ENCODE results near the gene LCN15. TPM values are rescaled to one million over a fixed set of nuclear protein-coding genes. Genes with fewer than 3 reads are reported as not detected.

Gene LCN15
- total RNA-seq, 1 experiment from 2014 or later: not detected

DNA sequence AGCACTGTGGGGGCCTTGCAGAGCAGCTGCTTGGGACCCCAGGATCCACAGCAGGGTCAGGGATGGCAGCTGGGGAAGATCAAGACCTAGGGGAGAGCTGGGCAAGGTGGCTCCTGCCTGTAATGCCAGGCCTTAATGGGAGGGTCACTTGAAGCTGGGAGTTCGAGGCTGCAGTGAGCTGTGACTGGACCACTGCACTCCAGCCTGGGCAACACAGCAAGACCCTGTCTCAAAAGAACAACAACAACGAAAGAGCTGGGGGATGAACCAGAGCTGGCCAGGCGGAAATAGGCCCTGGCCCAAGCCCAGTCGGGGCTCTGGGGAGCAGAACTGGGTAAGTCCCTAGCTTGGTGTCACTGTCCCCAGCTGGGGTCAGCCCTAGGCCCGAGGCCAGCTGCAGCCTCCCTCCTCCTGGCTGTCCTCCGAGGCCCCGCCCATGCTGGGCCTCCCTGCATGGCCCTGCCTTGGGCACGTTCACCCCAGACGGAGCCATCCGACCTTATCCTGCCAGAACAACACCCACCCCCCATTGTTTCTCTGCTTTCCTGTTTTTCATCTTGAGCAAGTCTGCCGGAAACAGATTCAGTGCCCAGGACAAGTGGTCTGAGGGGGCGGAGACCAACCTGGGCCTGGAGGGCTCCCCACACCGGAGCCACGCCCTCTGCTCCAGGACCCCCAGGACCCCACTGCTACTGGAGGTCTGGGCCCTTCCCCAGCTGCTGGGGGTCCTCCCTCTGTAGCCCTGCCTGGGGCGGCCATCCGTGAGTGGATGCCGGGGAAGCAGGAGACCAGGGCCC lies 50.0 kb downstream of the LCN15 start:
- BruUV-seq (replicated peaks): TSS peak; percentile 28
- H3K4me2 ChIP-seq (ENCODE audit: low read length): no peak overlapping the region
- ChIA-PET CTCF (no interaction called here), POLR2A (ENCODE audit: unreplicated experiment) (no interaction called here)
- H3K9ac ChIP-seq (ENCODE audit: low read length): no peak overlapping the region
- H3K36me3 ChIP-seq (ENCODE audit: low read depth, low read length): no peaks in the 10 kb centered on the region
- no peak overlapping the region for H3K27ac ChIP-seq (ENCODE audit: low read length)
- no peak for DNase-seq
- H3K9me3 ChIP-seq (ENCODE audit: low read length): no peaks in the 10 kb centered on the region
- no peak overlapping the region for H2AFZ ChIP-seq (ENCODE audit: low read length)
- TF ChIP-seq EZH2 (IDR thresholded peaks at IDR 0.05; ENCODE audit: low read length, unreplicated experiment): no peak
- no peak for TF ChIP-seq EZH2phosphoT487 (IDR thresholded peaks at IDR 0.05; ENCODE audit: borderline replicate concordance, low read length)
- TF ChIP-seq, protein P1, sequence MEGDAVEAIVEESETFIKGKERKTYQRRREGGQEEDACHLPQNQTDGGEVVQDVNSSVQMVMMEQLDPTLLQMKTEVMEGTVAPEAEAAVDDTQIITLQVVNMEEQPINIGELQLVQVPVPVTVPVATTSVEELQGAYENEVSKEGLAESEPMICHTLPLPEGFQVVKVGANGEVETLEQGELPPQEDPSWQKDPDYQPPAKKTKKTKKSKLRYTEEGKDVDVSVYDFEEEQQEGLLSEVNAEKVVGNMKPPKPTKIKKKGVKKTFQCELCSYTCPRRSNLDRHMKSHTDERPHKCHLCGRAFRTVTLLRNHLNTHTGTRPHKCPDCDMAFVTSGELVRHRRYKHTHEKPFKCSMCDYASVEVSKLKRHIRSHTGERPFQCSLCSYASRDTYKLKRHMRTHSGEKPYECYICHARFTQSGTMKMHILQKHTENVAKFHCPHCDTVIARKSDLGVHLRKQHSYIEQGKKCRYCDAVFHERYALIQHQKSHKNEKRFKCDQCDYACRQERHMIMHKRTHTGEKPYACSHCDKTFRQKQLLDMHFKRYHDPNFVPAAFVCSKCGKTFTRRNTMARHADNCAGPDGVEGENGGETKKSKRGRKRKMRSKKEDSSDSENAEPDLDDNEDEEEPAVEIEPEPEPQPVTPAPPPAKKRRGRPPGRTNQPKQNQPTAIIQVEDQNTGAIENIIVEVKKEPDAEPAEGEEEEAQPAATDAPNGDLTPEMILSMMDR (conservative IDR thresholded peaks at IDR 0.05; ENCODE audit: low read depth, low read length): no peak
- no peaks in the 10 kb centered on the region; the same call in 1 of the 2 replicates for H3K4me1 ChIP-seq (ENCODE audit: insufficient read depth, low read length)
- H4K20me1 ChIP-seq (ENCODE audit: low read length): no peaks in the 10 kb centered on the region
- H3F3A ChIP-seq (ENCODE audit: low read length, unreplicated experiment): no peaks in the 10 kb centered on the region
- intact Hi-C loops (cut with micrococcal nuclease): no loop called here
- no peaks in the 10 kb centered on the region for H3K27me3 ChIP-seq (ENCODE audit: low read length)
- no peaks in the 10 kb centered on the region for H3K9me2 ChIP-seq (replicated peaks; ENCODE audit: low read length)
- no peak for ATAC-seq
- no peaks in the 10 kb centered on the region for H3K79me2 ChIP-seq (ENCODE audit: low read length)
- H3K4me3 ChIP-seq (ENCODE audit: low read length): no peak overlapping the region

DNA sequence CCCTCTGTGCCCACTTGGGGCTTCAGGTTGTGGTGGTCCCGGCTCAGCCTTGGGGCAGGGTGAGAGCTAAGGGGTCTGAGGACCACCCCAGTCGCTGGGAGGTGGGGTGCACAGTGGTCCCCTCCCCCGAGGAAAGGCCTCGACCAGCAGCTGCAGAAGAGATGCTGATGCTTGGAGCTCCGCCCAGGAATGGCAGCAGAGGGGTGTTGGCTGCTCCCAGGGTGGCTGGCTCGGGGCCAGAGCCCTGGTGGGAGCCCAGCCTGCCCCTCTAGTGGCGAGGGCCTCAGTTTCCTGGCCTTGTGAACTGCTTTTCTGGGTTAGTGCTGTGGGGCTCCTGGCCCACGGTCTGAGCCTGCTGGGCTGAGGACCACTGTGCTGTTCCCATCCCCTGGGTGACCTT lies 50.8 kb downstream of the LCN15 start:
- H3K9ac ChIP-seq (ENCODE audit: low read length): no peak overlapping the region
- H3K4me1 ChIP-seq (ENCODE audit: insufficient read depth, low read length): no peaks in the 10 kb centered on the region; the same call in 1 of the 2 replicates
- no peaks in the 10 kb centered on the region for H4K20me1 ChIP-seq (ENCODE audit: low read length)
- no peak overlapping the region for H2AFZ ChIP-seq (ENCODE audit: low read length)
- ATAC-seq (no peak), DNase-seq (no peak)
- H3K9me3 ChIP-seq (ENCODE audit: low read length): no peaks in the 10 kb centered on the region
- intact Hi-C loops (cut with micrococcal nuclease): no loop called here
- BruUV-seq (replicated peaks): no TSS peak
- no peaks in the 10 kb centered on the region for H3K9me2 ChIP-seq (replicated peaks; ENCODE audit: low read length)
- H3K27me3 ChIP-seq (ENCODE audit: low read length): no peaks in the 10 kb centered on the region
- CTCF ChIA-PET: no interaction called here
- POLR2A ChIA-PET (ENCODE audit: unreplicated experiment): no interaction called here
- H3K4me2 ChIP-seq (ENCODE audit: low read length): peak overlapping the region; percentile 90
- H3K36me3 ChIP-seq (ENCODE audit: low read depth, low read length): no peaks in the 10 kb centered on the region
- no peak overlapping the region for H3K27ac ChIP-seq (ENCODE audit: low read length)
- TF ChIP-seq, protein P1 (conservative IDR thresholded peaks at IDR 0.05; ENCODE audit: low read depth, low read length): no peak
- TF ChIP-seq EZH2 (IDR thresholded peaks at IDR 0.05; ENCODE audit: low read length, unreplicated experiment) (no peak), EZH2phosphoT487 (IDR thresholded peaks at IDR 0.05; ENCODE audit: borderline replicate concordance, low read length) (no peak)
- H3K4me3 ChIP-seq (ENCODE audit: low read length): peak overlapping the region; percentile 70
- H3F3A ChIP-seq (ENCODE audit: low read length, unreplicated experiment): no peaks in the 10 kb centered on the region
- H3K79me2 ChIP-seq (ENCODE audit: low read length): no peaks in the 10 kb centered on the region

All from PC-3 (cell line).